ENCODE results near the gene NCSTN.

The NCSTN gene

GRCh38 chr1:160369087-160369486, 25.9 kb downstream of the NCSTN start:
- H3K36me3 ChIP-seq (ENCODE audit: control insufficient read depth, insufficient read depth, low read length), result no peaks in the 10 kb centered on the region
- DNase-seq, result no peak
- no peaks in the 10 kb centered on the region for H3K4me1 ChIP-seq (ENCODE audit: control insufficient read depth, insufficient read depth, low read length, poor library complexity, severe bottlenecking)
- no peak overlapping the region for H3K4me3 ChIP-seq (ENCODE audit: insufficient read depth, low read depth, low read length, poor library complexity, severe bottlenecking)
- no peak overlapping the region for H3K27ac ChIP-seq (ENCODE audit: insufficient read depth, low read length, poor library complexity, severe bottlenecking)
- no peaks in the 10 kb centered on the region for H3K27me3 ChIP-seq (replicated peaks; ENCODE audit: control insufficient read depth, insufficient read depth, low read length, poor library complexity, severe bottlenecking)
- H3K9me3 ChIP-seq (ENCODE audit: control insufficient read depth, low read length), result no peaks in the 10 kb centered on the region

GRCh38 chr1:160370561-160371345, 27.6 kb downstream of the NCSTN start:
- peaks cover under 1% of the 10 kb centered on the region for H3K4me1 ChIP-seq (ENCODE audit: control insufficient read depth, insufficient read depth, low read length, poor library complexity, severe bottlenecking)
- no peaks in the 10 kb centered on the region for H3K36me3 ChIP-seq (ENCODE audit: control insufficient read depth, insufficient read depth, low read length)
- H3K27me3 ChIP-seq (replicated peaks; ENCODE audit: control insufficient read depth, insufficient read depth, low read length, poor library complexity, severe bottlenecking), result no peaks in the 10 kb centered on the region
- no peak for DNase-seq
- H3K9me3 ChIP-seq (ENCODE audit: control insufficient read depth, low read length), result no peaks in the 10 kb centered on the region
- H3K27ac ChIP-seq (ENCODE audit: insufficient read depth, low read length, poor library complexity, severe bottlenecking), result no peak overlapping the region
- H3K4me3 ChIP-seq (ENCODE audit: insufficient read depth, low read depth, low read length, poor library complexity, severe bottlenecking), result no peak overlapping the region

GRCh38 chr1:160371346-160371631, 28.1 kb downstream of the NCSTN start:
- no peak for DNase-seq
- no peak overlapping the region for H3K27ac ChIP-seq (ENCODE audit: insufficient read depth, low read length, poor library complexity, severe bottlenecking)

GRCh38 chr1:160371756-160372155, 28.6 kb downstream of the NCSTN start:
- Histone ChIP-seq H3K27me3 (replicated peaks; ENCODE audit: control insufficient read depth, insufficient read depth, low read length, poor library complexity, severe bottlenecking) (no peaks in the 10 kb centered on the region), H3K27ac (ENCODE audit: insufficient read depth, low read length, poor library complexity, severe bottlenecking) (no peak overlapping the region), H3K4me1 (ENCODE audit: control insufficient read depth, insufficient read depth, low read length, poor library complexity, severe bottlenecking) (peaks cover 8% of the 10 kb centered on the region), H3K36me3 (ENCODE audit: control insufficient read depth, insufficient read depth, low read length) (no peaks in the 10 kb centered on the region), H3K9me3 (ENCODE audit: control insufficient read depth, low read length) (no peaks in the 10 kb centered on the region), H3K4me3 (ENCODE audit: insufficient read depth, low read depth, low read length, poor library complexity, severe bottlenecking) (no peak overlapping the region)
- DNase-seq, result no peak

More at GRCh38 chr1:160371346-160371631, 28.1 kb downstream of the NCSTN start:
- Histone ChIP-seq H3K36me3 (ENCODE audit: control insufficient read depth, insufficient read depth, low read length) (no peaks in the 10 kb centered on the region), H3K4me1 (ENCODE audit: control insufficient read depth, insufficient read depth, low read length, poor library complexity, severe bottlenecking) (peaks cover 6% of the 10 kb centered on the region), H3K27me3 (replicated peaks; ENCODE audit: control insufficient read depth, insufficient read depth, low read length, poor library complexity, severe bottlenecking) (no peaks in the 10 kb centered on the region), H3K9me3 (ENCODE audit: control insufficient read depth, low read length) (no peaks in the 10 kb centered on the region), H3K4me3 (ENCODE audit: insufficient read depth, low read depth, low read length, poor library complexity, severe bottlenecking) (no peak overlapping the region)

- Histone ChIP-seq H3K27me3 (replicated peaks; ENCODE audit: control insufficient read depth, insufficient read depth, low read length, poor library complexity, severe bottlenecking) (no peaks in the 10 kb centered on the region), H3K4me1 (ENCODE audit: control insufficient read depth, insufficient read depth, low read length, poor library complexity, severe bottlenecking) (peaks cover 8% of the 10 kb centered on the region), H3K36me3 (ENCODE audit: control insufficient read depth, insufficient read depth, low read length) (no peaks in the 10 kb centered on the region), H3K9me3 (ENCODE audit: control insufficient read depth, low read length) (no peaks in the 10 kb centered on the region), H3K27ac (ENCODE audit: insufficient read depth, low read length, poor library complexity, severe bottlenecking) (no peak overlapping the region), H3K4me3 (ENCODE audit: insufficient read depth, low read depth, low read length, poor library complexity, severe bottlenecking) (no peak overlapping the region)
- DNase-seq, result no peak
Measured at GRCh38 chr1:160373696-160374095, 30.5 kb downstream of the NCSTN start.

- H3K4me1 ChIP-seq (ENCODE audit: control insufficient read depth, insufficient read depth, low read length, poor library complexity, severe bottlenecking), result peaks cover 8% of the 10 kb centered on the region
- no peaks in the 10 kb centered on the region for H3K27me3 ChIP-seq (replicated peaks; ENCODE audit: control insufficient read depth, insufficient read depth, low read length, poor library complexity, severe bottlenecking)
- no peaks in the 10 kb centered on the region for H3K36me3 ChIP-seq (ENCODE audit: control insufficient read depth, insufficient read depth, low read length)
- no peak overlapping the region for H3K4me3 ChIP-seq (ENCODE audit: insufficient read depth, low read depth, low read length, poor library complexity, severe bottlenecking)
- H3K9me3 ChIP-seq (ENCODE audit: control insufficient read depth, low read length), result no peaks in the 10 kb centered on the region
- DNase-seq, result no peak
- no peak overlapping the region for H3K27ac ChIP-seq (ENCODE audit: insufficient read depth, low read length, poor library complexity, severe bottlenecking)
Measured at GRCh38 chr1:160374306-160375110, 31.3 kb downstream of the NCSTN start.

- H3K9me3 ChIP-seq (ENCODE audit: control insufficient read depth, low read length), result no peaks in the 10 kb centered on the region
- no peak overlapping the region for H3K27ac ChIP-seq (ENCODE audit: insufficient read depth, low read length, poor library complexity, severe bottlenecking)
- DNase-seq, result no peak
- no peaks in the 10 kb centered on the region for H3K27me3 ChIP-seq (replicated peaks; ENCODE audit: control insufficient read depth, insufficient read depth, low read length, poor library complexity, severe bottlenecking)
- no peak overlapping the region for H3K4me3 ChIP-seq (ENCODE audit: insufficient read depth, low read depth, low read length, poor library complexity, severe bottlenecking)
- peaks cover 8% of the 10 kb centered on the region for H3K4me1 ChIP-seq (ENCODE audit: control insufficient read depth, insufficient read depth, low read length, poor library complexity, severe bottlenecking)
- no peaks in the 10 kb centered on the region for H3K36me3 ChIP-seq (ENCODE audit: control insufficient read depth, insufficient read depth, low read length)
Measured at GRCh38 chr1:160375788-160376524, 32.8 kb downstream of the NCSTN start.

- Histone ChIP-seq H3K4me1 (ENCODE audit: control insufficient read depth, insufficient read depth, low read length, poor library complexity, severe bottlenecking) (peaks cover 8% of the 10 kb centered on the region), H3K9me3 (ENCODE audit: control insufficient read depth, low read length) (no peaks in the 10 kb centered on the region), H3K27me3 (replicated peaks; ENCODE audit: control insufficient read depth, insufficient read depth, low read length, poor library complexity, severe bottlenecking) (no peaks in the 10 kb centered on the region), H3K36me3 (ENCODE audit: control insufficient read depth, insufficient read depth, low read length) (no peaks in the 10 kb centered on the region), H3K27ac (ENCODE audit: insufficient read depth, low read length, poor library complexity, severe bottlenecking) (no peak overlapping the region), H3K4me3 (ENCODE audit: insufficient read depth, low read depth, low read length, poor library complexity, severe bottlenecking) (no peak overlapping the region)
- peak in 1 of 3 donors; percentile 14 for DNase-seq
Measured at GRCh38 chr1:160376525-160377131, 33.4 kb downstream of the NCSTN start.

GRCh38 chr1:160377585-160378206, 34.5 kb downstream of the NCSTN start:
- H3K27ac ChIP-seq (ENCODE audit: insufficient read depth, low read length, poor library complexity, severe bottlenecking), result no peak overlapping the region
- peaks cover 8% of the 10 kb centered on the region for H3K4me1 ChIP-seq (ENCODE audit: control insufficient read depth, insufficient read depth, low read length, poor library complexity, severe bottlenecking)
- H3K9me3 ChIP-seq (ENCODE audit: control insufficient read depth, low read length), result no peaks in the 10 kb centered on the region
- H3K36me3 ChIP-seq (ENCODE audit: control insufficient read depth, insufficient read depth, low read length), result no peaks in the 10 kb centered on the region
- no peak for DNase-seq
- H3K27me3 ChIP-seq (replicated peaks; ENCODE audit: control insufficient read depth, insufficient read depth, low read length, poor library complexity, severe bottlenecking), result no peaks in the 10 kb centered on the region
- no peak overlapping the region for H3K4me3 ChIP-seq (ENCODE audit: insufficient read depth, low read depth, low read length, poor library complexity, severe bottlenecking)

Measured in effector memory CD4-positive, alpha-beta T cell (primary cell).